ENCODE measurements around the gene SVIL.
"Not testable (repeated sequence)": the region's sequence is repeated elsewhere in the genome, so short reads cannot be mapped to it uniquely, and the experiment has no call there.

SVIL gene

GRCh38 chr10:29536691-29537090 lies 98.1 kb downstream of the SVIL start:
- not testable (repeated sequence) for DNase-seq

DNA sequence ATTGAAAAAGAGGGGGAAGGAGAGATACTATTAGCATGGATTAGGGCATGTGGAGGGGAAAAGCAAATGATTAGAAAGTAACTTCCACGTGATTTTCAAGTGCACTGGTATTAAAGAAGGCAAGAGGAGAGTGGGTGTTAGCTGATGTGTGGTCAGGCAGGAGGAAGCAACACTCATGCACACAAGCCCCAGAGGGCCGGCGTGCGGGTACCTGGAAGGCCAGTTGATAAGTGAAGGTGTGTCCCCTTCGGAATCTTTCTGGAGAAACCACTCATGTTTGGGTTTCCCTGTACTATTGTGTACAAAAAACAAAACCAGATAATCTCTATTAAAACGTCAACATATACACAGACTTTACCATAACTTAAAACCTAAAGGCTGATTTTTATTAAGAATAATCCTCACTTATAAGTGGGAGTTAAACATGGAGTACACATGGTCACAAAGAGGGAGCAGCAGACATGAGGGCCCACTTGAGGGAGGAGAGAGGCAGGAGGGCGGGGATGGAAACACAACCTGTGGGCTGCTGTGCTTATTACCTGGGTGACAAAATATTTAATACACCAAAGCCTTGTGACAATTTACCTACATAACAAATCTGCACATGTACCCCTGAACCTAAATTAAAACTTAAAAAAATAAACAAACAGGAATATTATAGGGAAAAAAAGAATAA lies 98.9 kb downstream of the SVIL start:
- no peak for DNase-seq

DNA sequence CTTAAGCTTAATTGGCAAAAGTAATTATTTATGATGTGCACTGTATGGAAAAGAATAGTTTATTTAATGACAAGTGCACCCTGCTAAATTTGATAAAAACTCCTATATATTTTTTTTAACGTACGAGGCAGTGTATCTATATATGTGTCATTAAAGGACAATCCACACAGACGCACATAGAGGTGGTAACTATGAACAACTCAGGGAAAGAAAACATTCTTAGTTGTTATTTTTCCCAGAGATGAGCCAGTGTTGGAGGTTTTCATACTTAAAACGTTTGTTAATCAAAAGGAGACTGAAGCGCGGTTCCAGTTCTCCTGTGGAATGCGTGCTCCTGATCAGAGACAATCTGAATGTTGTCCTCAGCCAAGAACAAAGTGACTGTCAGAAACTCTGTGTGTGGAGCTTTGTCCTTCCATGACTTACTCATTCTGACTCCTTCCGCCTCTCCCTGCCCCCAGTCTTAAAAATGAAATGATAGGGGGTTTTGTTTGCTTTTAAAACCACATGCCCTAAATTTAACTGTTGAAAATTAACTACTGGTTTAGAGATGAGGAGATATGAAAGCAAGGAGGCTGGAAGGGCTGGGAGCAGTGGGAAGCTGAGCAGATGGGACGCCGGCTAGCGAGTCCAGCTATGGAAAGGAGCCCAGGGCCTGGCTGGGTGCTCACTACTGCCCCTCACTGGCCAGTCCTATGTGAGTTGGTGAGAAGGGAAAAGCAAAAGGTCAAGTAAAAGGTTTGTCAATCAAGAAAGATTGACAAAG lies 99.6 kb downstream of the SVIL start:
- DNase-seq = no peak

GRCh38 chr10:29534590-29534989 lies 100.2 kb downstream of the SVIL start:
- DNase-seq = no peak

GRCh38 chr10:29533696-29534285 lies 101.0 kb downstream of the SVIL start:
- no peak for DNase-seq

DNA sequence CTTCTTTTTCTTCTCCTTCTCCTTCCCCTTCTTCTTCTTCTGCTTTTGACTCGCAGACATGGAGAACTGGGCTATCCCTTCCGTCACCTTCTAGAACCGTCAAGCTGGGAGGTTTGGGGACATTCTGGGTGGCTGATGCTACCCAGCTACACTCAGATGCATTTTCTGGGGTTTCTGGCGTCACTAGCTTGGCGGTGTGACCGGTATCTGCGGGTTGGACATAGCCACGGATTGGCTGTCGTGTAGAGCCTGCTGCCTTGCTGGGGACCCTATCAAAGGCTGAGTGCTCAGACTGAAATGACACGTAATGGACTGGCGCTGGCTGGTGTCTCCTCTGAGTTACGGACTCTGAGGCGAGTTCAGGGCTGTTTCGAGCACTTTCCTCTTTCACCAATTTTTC lies 101.7 kb downstream of the SVIL start:
- no peak for DNase-seq

DNA sequence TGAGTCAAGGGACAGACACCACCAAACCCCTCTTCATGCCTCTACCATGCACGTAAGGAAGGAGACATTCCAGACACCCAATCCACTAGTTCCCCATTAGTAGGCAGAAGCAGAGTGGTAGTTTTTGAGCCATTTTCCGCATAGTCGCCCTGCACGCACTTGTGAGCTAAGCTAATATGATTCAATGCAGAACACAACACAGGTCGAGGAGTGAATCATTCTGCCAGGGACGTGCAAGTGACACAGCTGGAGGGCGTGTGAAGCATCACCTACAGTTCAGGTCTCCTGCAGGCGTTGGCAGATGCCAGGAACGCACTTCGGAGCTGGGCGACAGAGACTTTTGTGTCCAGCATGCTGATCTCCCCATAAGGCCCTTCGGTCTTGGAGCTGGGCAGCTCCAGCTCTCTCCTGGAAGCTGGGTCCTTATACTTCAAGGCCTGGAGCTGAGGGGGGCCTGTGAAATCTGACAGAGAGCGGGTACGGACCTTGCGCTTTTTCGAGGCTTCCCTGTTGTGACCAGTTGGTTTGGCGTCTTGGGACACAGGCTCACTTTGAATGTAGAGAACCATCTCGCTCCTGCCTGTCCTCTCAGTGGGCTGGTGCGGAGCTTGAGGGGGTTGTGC lies 102.4 kb downstream of the SVIL start:
- DNase-seq = no peak

DNA sequence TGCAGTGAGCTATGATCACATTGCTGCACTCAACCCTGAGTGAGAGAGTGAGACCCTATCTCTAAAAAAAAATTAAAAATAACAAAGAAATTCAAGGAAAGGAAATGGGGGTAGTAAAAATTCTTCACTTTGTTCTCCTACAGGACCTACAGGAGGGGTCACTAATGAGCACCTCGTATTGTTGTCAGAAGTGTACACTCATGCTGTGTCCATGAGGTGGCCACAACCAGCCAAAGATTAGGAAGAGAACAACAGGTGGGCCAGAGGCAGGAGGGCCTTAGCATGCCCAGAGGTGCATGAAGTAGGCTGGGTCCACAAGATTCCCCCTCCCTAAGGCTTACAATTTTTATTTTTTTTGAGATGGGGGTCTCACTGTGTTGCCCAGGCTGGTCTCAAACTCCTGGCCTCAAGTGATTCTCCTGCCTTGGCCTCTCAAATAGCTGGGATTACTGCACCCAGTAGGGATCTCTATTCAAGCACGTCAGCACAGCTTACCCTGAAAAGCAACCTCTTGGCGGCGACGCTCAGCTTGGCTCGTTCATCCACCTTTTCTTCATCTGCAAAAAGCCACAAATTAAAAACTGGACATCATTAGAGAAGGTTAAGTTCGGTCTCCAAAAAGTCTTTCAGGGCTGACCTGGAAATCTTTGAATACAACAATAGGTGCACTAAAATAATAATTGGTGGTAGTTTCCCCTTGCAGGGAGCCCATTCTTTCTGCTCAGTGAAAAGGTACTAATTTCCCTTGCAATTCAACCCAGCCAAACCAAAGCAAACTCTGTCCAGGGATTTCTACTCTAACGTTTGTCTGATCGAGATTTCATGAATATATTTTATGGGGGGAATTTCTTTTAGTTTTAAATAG lies 104.4 kb downstream of the SVIL start:
- no peak for DNase-seq

DNA sequence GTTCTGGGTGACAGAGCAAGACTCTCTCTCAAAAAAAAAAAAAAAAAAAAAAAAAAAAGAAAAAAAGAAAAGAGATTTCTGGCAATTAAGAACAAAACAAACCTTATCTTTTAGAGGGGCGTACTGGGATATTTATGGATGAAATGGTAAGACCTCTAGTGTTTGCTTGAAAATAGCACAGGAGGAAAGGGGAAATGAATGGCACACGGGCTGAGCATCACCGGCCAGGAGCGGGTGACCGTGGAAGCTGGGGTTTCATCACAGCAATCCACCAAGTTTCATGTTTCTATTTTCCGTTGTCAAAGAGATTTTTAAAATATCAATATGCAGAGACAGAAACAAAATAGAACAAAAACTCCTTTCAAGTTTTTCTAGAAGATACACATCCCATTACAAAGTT lies 105.6 kb downstream of the SVIL start:
- DNase-seq = no peak

GRCh38 chr10:29525762-29526161 lies 109.0 kb downstream of the SVIL start:
- no peak for DNase-seq

- DNase-seq = no peak
These were observed 110.1 kb downstream of the SVIL start for GRCh38 chr10:29524720-29525119.

DNA sequence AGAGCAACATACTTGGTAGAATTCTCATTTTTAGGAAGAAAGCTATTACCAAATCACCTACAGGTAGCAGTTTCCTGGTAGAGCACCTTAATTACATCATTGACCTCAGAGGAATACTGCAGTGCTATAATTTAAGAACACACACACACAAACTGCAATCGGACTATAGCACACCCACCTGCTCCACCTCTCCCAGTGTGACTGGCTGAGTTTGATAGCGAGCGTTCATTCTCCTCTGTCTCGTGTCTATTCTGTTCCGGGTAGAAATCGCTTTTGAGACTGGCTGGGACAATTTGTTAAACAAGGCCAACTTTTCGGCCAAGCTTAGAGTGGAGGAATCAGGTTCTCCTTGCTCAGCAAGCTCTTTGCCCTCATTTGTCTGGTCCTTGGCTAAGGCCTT lies 110.5 kb downstream of the SVIL start:
- no peak for DNase-seq

GRCh38 chr10:29522918-29523317 lies 111.9 kb downstream of the SVIL start:
- DNase-seq = no peak

DNA sequence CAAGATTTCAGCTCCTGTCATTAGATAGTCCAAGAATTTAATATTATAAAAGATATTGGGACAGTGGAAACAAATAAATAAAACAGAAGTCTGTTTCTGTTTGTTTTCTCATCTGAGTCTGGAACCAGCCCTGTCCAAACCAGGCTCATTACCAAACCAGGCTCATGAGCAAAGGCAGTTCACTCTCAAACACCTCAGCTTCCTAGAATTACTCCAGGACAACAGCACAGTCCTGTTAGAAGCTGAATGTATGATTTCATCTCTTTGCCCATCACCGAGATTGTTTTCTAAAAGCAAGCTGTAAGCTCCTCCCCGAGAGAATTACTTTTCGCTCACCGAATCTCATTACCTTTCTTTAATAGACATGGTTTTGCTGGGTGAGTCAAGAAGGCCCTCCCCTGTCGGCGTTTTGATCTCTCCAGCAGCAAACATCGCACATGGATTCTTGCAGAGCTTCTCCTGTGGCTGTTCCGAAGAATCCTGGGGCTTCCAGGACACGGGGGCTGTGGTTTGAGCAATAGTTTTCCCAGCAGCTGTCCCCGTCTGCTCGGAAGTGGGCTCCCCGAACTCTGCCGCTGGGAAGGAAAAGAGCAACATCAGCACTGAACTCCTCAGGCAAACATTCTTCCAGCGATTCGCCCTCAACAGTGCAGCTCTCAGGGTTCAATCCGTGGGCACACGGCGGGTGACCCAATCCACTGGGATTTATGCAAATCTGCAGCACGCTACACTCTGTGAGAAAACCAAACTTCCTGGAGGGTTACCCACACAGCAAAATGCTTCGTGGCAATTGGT lies 112.5 kb downstream of the SVIL start:
- DNase-seq = no peak

- DNase-seq = no peak
These were observed 115.1 kb downstream of the SVIL start for GRCh38 chr10:29519659-29520058.

DNA sequence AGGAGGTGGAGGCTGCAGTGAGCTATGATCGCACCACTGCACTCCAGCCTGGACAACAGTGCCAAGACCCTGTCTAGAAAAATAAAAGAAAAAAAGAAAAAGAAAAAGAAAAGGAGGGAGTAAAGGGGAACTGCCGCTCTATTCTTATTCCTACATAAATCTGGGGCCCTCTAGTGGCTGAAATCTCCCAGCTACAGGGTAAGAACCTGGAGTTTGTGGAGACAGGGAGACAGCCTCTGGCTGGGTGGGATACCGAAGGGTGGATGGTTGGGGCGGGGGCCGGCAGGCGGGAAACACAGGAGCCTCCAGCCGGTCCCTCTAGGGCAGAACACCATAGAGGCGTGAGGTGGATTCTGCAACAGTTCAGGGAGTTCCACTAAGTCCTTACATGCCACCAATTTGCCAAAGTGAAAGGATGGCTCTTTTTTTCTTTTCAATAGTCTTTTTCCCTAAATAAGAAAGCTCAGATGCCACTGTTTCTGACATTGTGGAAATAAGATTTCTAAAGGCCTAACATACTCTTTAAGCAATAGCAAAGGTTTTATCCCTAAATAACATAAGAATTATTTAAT lies 117.3 kb downstream of the SVIL start:
- DNase-seq = no peak

GRCh38 chr10:29516309-29516932 lies 118.3 kb downstream of the SVIL start:
- DNase-seq = not testable (repeated sequence)

DNA sequence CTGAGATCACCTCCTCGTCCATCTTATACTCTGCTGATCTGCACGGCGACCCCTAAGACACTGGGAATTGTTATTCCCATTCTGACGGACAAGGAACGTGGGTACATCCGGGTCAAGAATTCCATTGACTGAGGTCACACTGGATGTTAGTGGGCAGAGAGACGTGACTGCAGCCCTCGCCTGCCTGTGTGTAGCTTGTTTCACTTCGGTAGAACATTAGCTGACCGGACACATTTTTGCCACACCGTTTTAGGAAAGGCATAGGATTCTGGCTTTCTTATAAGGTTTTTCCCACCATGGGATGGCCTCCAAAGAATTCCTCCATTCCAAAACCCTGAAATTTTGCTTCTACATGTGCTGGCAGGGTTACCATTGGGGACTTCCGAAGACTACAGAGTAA lies 118.9 kb downstream of the SVIL start:
- DNase-seq = not testable (repeated sequence)

DNA sequence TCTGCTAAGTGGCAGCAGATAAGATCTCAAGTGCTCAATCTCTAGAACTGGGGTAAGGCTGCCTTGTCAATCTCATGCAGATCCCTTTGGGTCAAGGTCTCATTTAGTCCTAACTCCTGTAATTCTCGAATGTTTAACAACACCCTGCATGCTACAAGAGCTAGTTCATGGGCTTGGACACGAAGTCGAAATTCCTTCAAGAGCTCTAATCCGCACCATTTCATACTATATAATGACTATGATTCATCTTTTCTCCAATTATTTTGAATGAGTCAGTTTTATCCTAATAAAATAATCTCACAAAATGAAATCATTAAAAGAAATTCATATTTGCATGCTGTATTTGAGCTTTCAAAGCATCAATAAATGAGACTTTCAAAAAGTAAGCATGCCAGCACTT lies 119.7 kb downstream of the SVIL start:
- DNase-seq = not testable (repeated sequence)

DNA sequence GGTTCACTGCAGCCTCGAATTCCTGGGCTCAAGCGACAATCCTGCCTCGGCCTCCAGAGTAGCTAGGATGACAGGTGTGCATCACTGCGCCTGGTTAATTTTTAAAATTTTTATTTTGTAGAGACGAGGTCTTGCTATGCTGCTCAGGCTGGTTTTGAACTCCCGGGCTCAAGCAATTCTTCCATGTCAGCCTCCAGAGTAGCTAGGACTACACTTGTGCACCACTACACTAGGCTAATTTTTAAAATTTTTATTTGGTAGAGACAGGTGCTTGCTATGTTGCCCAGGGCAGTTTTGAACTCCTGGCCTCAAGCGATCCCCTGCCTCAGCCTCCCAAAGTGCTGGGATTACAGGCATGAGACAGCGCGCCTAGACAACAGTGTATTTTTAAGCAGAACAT lies 120.5 kb downstream of the SVIL start:
- no peak for DNase-seq

- no peak for DNase-seq
These were observed 122.3 kb downstream of the SVIL start for GRCh38 chr10:29512425-29512974.
